Measurements from ENCODE around the gene BRD4. TPM values are rescaled to one million over a fixed set of nuclear protein-coding genes. Genes with fewer than 3 reads are reported as not detected.

Gene BRD4
- total RNA-seq, 2 experiments from 2014 or later = 94.3 to 99.6 TPM

DNA sequence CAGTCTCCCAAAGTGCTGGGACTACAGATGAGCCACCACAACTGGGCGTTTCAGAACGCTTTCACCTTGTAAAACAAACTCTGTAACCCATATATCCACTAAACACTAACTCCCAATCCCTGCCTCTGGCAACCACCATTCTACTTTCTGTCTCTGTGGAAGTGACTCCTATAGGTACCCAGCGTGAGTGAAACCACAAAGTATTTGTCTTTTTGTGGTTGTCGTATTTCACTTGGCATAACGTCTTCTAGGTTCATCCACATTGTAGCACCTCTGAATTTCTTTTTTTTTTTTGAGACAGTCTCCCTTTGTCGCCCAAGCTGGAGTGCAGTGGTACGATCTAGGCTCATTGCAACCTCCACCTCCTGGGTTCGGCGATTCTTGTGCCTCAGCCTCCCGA, 44.8 kb downstream of the BRD4 start:
- no peaks in the 10 kb centered on the region for H3K9me3 Mint-ChIP-seq
- DNase-seq (no peak), ATAC-seq (peak; percentile 32)
- TF ChIP-seq, protein P1, sequence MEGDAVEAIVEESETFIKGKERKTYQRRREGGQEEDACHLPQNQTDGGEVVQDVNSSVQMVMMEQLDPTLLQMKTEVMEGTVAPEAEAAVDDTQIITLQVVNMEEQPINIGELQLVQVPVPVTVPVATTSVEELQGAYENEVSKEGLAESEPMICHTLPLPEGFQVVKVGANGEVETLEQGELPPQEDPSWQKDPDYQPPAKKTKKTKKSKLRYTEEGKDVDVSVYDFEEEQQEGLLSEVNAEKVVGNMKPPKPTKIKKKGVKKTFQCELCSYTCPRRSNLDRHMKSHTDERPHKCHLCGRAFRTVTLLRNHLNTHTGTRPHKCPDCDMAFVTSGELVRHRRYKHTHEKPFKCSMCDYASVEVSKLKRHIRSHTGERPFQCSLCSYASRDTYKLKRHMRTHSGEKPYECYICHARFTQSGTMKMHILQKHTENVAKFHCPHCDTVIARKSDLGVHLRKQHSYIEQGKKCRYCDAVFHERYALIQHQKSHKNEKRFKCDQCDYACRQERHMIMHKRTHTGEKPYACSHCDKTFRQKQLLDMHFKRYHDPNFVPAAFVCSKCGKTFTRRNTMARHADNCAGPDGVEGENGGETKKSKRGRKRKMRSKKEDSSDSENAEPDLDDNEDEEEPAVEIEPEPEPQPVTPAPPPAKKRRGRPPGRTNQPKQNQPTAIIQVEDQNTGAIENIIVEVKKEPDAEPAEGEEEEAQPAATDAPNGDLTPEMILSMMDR (IDR thresholded peaks at IDR 0.05) = no peak
- H3K4me1 Mint-ChIP-seq (ENCODE audit: low read depth) = peaks cover 96% of the 10 kb centered on the region
- H3K27ac Mint-ChIP-seq = peak overlapping the region; percentile 75
- ChIA-PET CTCF (no interaction called here), POLR2A (interaction anchor here (1.3 kb wide), 1 partner anchor 37 kb away, joined by 6 read pairs; no protein-coding TSS in a partner anchor)
- peaks cover 4% of the 10 kb centered on the region for H3K36me3 Mint-ChIP-seq (ENCODE audit: low read depth)
- no peak overlapping the region for H3K4me3 Mint-ChIP-seq
- intact Hi-C loops (cut with micrococcal nuclease) = no loop called here
- no peaks in the 10 kb centered on the region for H3K27me3 Mint-ChIP-seq

DNA sequence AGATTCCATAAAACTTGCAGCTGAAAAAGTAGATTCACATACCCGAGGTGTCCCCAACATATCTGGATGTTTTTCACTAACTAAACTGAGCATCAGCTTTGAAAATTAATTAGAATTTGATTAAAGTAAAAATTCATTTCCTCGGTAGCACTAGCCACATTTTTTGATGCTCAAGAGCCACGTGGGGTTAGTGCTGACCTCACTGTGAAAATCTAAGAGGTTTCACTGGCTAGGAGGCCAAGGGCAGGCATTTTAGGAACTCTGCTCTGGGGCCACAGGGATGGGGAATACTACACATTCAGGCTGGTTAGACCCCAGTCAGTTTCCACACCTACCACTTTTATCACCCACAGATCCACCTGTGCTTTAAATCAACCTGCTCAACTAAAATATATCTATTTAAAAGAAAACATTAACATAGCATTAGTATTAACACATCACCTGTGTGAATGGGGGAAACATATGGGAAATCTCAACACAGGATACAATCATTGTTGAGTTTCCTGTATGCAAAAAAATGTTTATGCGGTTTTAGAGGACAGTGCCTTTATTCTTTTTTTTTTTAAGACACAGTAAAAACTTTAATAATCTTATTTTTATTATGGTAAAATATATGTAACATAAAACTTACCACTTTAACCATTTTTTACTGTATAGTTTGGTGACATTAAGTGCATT, 45.5 kb downstream of the BRD4 start:
- Mint-ChIP-seq H3K9me3 (no peaks in the 10 kb centered on the region), H3K4me1 (ENCODE audit: low read depth) (peaks cover 97% of the 10 kb centered on the region), H3K4me3 (no peak overlapping the region), H3K27me3 (no peaks in the 10 kb centered on the region), H3K36me3 (ENCODE audit: low read depth) (peaks cover 2% of the 10 kb centered on the region), H3K27ac (peak overlapping the region; percentile 56)
- POLR2A ChIA-PET = no interaction called here
- TF ChIP-seq, protein P1 (IDR thresholded peaks at IDR 0.05) = no peak
- no peak for DNase-seq
- no peak for ATAC-seq
- CTCF ChIA-PET = interaction anchor here (0.8 kb wide), 1 partner anchor 11 kb away, joined by 3 read pairs; no protein-coding TSS in a partner anchor
- intact Hi-C loops (cut with micrococcal nuclease) = no loop called here

DNA sequence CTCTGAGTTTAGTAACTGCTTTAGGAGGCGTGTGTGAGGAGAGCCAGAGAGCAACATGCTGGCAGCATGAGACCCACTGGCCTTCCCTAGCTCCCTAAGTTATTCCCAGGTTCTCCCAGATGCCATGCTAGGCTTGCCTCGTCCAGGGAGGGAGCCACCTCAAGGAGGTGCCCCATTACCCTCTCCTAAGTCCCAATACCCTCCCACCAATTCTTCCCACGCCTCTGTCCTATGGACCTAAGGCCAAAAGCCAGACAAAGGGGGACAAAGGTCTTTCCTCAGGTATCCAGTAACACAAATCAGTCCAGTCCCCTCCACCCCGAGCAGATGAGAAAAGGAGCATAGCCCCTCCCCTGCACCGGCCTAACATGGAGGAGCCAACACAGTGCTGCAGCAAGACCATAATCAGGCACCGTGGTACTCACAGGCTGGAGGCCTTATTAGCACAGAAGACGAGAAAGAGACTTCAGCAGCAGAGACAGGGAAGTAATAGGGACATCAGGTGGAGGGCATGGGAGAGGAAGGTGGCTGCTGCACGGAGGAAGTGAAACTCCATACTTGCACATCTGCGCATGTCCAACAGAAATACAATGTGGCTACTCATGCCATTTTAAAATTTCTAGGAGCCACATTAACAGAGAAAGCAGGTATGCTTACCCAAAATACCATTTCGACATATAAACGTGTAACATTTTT, 46.3 kb downstream of the BRD4 start:
- TF ChIP-seq, protein P1 (IDR thresholded peaks at IDR 0.05) = no peak
- Mint-ChIP-seq H3K9me3 (no peaks in the 10 kb centered on the region), H3K27me3 (no peaks in the 10 kb centered on the region), H3K4me1 (ENCODE audit: low read depth) (peaks cover 96% of the 10 kb centered on the region), H3K27ac (peak overlapping the region; percentile 56), H3K4me3 (no peak overlapping the region), H3K36me3 (ENCODE audit: low read depth) (peaks cover 2% of the 10 kb centered on the region)
- intact Hi-C loops (cut with micrococcal nuclease) = no loop called here
- ATAC-seq (no peak), DNase-seq (no peak)
- CTCF ChIA-PET = interaction anchor here (0.8 kb wide), 1 partner anchor 12 kb away, joined by 3 read pairs; no protein-coding TSS in a partner anchor
- POLR2A ChIA-PET = interaction anchor here (1.1 kb wide), 1 partner anchor 11 kb away, joined by 4 read pairs; no protein-coding TSS in a partner anchor

DNA sequence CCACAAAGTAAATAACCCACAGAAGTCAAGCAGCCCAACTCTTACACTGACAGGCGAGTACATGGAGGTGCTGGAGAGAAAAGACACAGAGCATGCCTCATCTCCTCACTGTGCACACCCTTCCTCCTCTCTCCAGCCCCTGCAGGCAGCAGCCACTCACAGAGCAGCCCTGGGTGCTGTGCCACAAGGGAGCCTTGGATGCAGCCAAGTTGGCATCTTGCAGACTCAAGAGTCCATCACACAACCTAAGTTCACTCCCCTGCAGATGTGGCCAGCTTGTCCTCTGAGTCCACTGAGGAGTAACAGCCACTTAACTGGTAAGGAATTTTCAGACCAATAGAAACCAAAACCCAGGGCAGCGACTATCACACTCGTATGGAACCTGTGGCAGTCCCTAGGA, 47.4 kb downstream of the BRD4 start:
- no peaks in the 10 kb centered on the region for H3K27me3 Mint-ChIP-seq
- H3K36me3 Mint-ChIP-seq (ENCODE audit: low read depth) = peaks cover 2% of the 10 kb centered on the region
- H3K27ac Mint-ChIP-seq = peak overlapping the region; percentile 84
- H3K9me3 Mint-ChIP-seq = no peaks in the 10 kb centered on the region
- CTCF ChIA-PET = interaction anchor here (0.9 kb wide), 1 partner anchor 8 kb away, joined by 3 read pairs; no protein-coding TSS in a partner anchor
- ATAC-seq = no peak
- no peak for DNase-seq
- TF ChIP-seq, protein P1 (IDR thresholded peaks at IDR 0.05) = no peak
- peaks cover 96% of the 10 kb centered on the region for H3K4me1 Mint-ChIP-seq (ENCODE audit: low read depth)
- no peak overlapping the region for H3K4me3 Mint-ChIP-seq
- POLR2A ChIA-PET = interaction anchor here (1.0 to 2.6 kb wide), 5 partner anchors 8 to 20 kb away, joined by 3 to 10 read pairs (median 5); no protein-coding TSS in a partner anchor
- intact Hi-C loops (cut with micrococcal nuclease) = no loop called here
